Activated CD4-positive, alpha-beta T cell treated with anti-CD3 and anti-CD28 coated beads, Interleukin-2, amount 10 ng/mL, durations not matched to agents 24 days and 14 days (primary cell): ENCODE results near the gene ENTR1. TPM values are rescaled to one million over a fixed set of nuclear protein-coding genes. Genes with fewer than 3 reads are reported as not detected.

Source experiments
- DNase-seq: peaks from one replicate; pipeline ENCODE4 v3.0.0; 2022
- H3K27ac Mint-ChIP-seq: one replicate; pipeline ENCODE4 v1.8.0; 2022; ENCODE audit warnings: mild to moderate bottlenecking, mixed read lengths
- H3K27me3 Mint-ChIP-seq: one replicate; pipeline ENCODE4 v1.8.0; 2022; ENCODE audit warnings: mixed read lengths
- H3K36me3 Mint-ChIP-seq: one replicate; pipeline ENCODE4 v1.8.0; 2022; ENCODE audit warnings: low read depth, mild to moderate bottlenecking, mixed read lengths
- H3K4me1 Mint-ChIP-seq: one replicate; pipeline ENCODE4 v1.8.0; 2021; ENCODE audit warnings: mixed read lengths
- H3K4me3 Mint-ChIP-seq: one replicate; pipeline ENCODE4 v1.8.0; 2022; ENCODE audit warnings: mild to moderate bottlenecking, moderate library complexity, mixed read lengths
- H3K9me3 Mint-ChIP-seq: one replicate; pipeline ENCODE4 v1.8.0; 2021; ENCODE audit warnings: mixed read lengths
- intact Hi-C: fragments of 100-400 bp; cut with micrococcal nuclease; formaldehyde crosslinking; loops from one replicate; pipeline ENCODE4 v1.15.1; 2023
- total RNA-seq: library from RNA; stranded (reverse); gene quantifications from 2 replicates; pipeline ENCODE4 v1.2.3, GENCODE V29; 2022

Gene ENTR1
- total RNA-seq, 1 donor from 2014 or later: 60.0 TPM

GRCh38 chr9:136443687-136444086 is 33.3 kb upstream of the ENTR1 start:
- Mint-ChIP-seq H3K4me3 (no peak overlapping the region), H3K36me3 (peaks cover 50% of the 10 kb centered on the region)

GRCh38 chr9:136443087-136443486 is 32.7 kb upstream of the ENTR1 start:
- Mint-ChIP-seq H3K4me3 (no peak overlapping the region), H3K9me3 (no peaks in the 10 kb centered on the region), H3K27me3 (no peaks in the 10 kb centered on the region), H3K4me1 (peaks cover 5% of the 10 kb centered on the region), H3K27ac (no peak overlapping the region), H3K36me3 (peaks cover 45% of the 10 kb centered on the region)
- no peak for DNase-seq
- intact Hi-C loops: no loop called here

More at GRCh38 chr9:136443687-136444086, 33.3 kb upstream of the ENTR1 start:
- H3K27ac Mint-ChIP-seq: no peak overlapping the region
- DNase-seq: no peak
- no peaks in the 10 kb centered on the region for H3K27me3 Mint-ChIP-seq
- intact Hi-C loops: no loop called here
- no peaks in the 10 kb centered on the region for H3K9me3 Mint-ChIP-seq
- H3K4me1 Mint-ChIP-seq: peaks cover 2% of the 10 kb centered on the region

- H3K27me3 Mint-ChIP-seq: no peaks in the 10 kb centered on the region
- DNase-seq: no peak
- H3K9me3 Mint-ChIP-seq: no peaks in the 10 kb centered on the region
- H3K27ac Mint-ChIP-seq: no peak overlapping the region
- peaks cover 12% of the 10 kb centered on the region for H3K4me1 Mint-ChIP-seq
- intact Hi-C loops: no loop called here
- H3K4me3 Mint-ChIP-seq: no peak overlapping the region
- peaks cover 37% of the 10 kb centered on the region for H3K36me3 Mint-ChIP-seq
These were observed 31.9 kb upstream of the ENTR1 start for GRCh38 chr9:136442265-136442664.

GRCh38 chr9:136441681-136442245 is 31.3 kb upstream of the ENTR1 start:
- H3K27me3 Mint-ChIP-seq: no peaks in the 10 kb centered on the region
- peaks cover 17% of the 10 kb centered on the region for H3K4me1 Mint-ChIP-seq
- no peak for DNase-seq
- peaks cover 37% of the 10 kb centered on the region for H3K36me3 Mint-ChIP-seq
- H3K27ac Mint-ChIP-seq: no peak overlapping the region
- no peaks in the 10 kb centered on the region for H3K9me3 Mint-ChIP-seq
- H3K4me3 Mint-ChIP-seq: no peak overlapping the region
- intact Hi-C loops: no loop called here

GRCh38 chr9:136441191-136441680 is 30.8 kb upstream of the ENTR1 start:
- H3K36me3 Mint-ChIP-seq: peaks cover 33% of the 10 kb centered on the region
- no peaks in the 10 kb centered on the region for H3K27me3 Mint-ChIP-seq
- no peak overlapping the region for H3K27ac Mint-ChIP-seq
- peaks cover 21% of the 10 kb centered on the region for H3K4me1 Mint-ChIP-seq
- no peak for DNase-seq
- no peaks in the 10 kb centered on the region for H3K9me3 Mint-ChIP-seq
- intact Hi-C loops: no loop called here
- no peak overlapping the region for H3K4me3 Mint-ChIP-seq

GRCh38 chr9:136439481-136440408 is 29.3 kb upstream of the ENTR1 start, which contains the start of gene INPP5E:
TSS of gene INPP5E (minus strand) at chr9:136439845. CDS start at chr9:136439419, 426 bp downstream.
- DNase-seq: peak; percentile 98
- Mint-ChIP-seq H3K27me3 (no peaks in the 10 kb centered on the region), H3K4me1 (peaks cover 24% of the 10 kb centered on the region), H3K9me3 (no peaks in the 10 kb centered on the region), H3K27ac (no peak within 1 kb of the TSS), H3K36me3 (peaks cover 37% of the 10 kb centered on the region), H3K4me3 (peak within 1 kb of the TSS; percentile 85)
- intact Hi-C loops: loop anchor here (2.0 kb wide), 1 partner anchor 29 kb away; the partner anchor contains the start of genes ENTR1 and PMPCA

GRCh38 chr9:136438548-136439480 is 28.4 kb upstream of the ENTR1 start:
- no peaks in the 10 kb centered on the region for H3K9me3 Mint-ChIP-seq
- peak overlapping the region; percentile 35 for H3K27ac Mint-ChIP-seq
- intact Hi-C loops: loop anchor here (2.0 kb wide), 1 partner anchor 28 kb away; the partner anchor contains the start of genes ENTR1 and PMPCA
- peaks cover 24% of the 10 kb centered on the region for H3K4me1 Mint-ChIP-seq
- peak overlapping the region; percentile 85 for H3K4me3 Mint-ChIP-seq
- no peaks in the 10 kb centered on the region for H3K27me3 Mint-ChIP-seq
- peaks cover 32% of the 10 kb centered on the region for H3K36me3 Mint-ChIP-seq
- DNase-seq: peak; percentile 88

- Mint-ChIP-seq H3K4me3 (peak overlapping the region; percentile 85), H3K27me3 (no peaks in the 10 kb centered on the region), H3K4me1 (peaks cover 24% of the 10 kb centered on the region), H3K36me3 (peaks cover 27% of the 10 kb centered on the region), H3K9me3 (no peaks in the 10 kb centered on the region), H3K27ac (peak overlapping the region; percentile 35)
- no peak for DNase-seq
- intact Hi-C loops: loop anchor here (2.0 kb wide), 1 partner anchor 27 kb away; the partner anchor contains the start of genes ENTR1 and PMPCA
These were observed 27.6 kb upstream of the ENTR1 start for GRCh38 chr9:136437839-136438547.

GRCh38 chr9:136437430-136437829 is 27.0 kb upstream of the ENTR1 start:
- Mint-ChIP-seq H3K4me1 (peaks cover 24% of the 10 kb centered on the region), H3K27ac (peak overlapping the region; percentile 29), H3K9me3 (no peaks in the 10 kb centered on the region), H3K27me3 (no peaks in the 10 kb centered on the region), H3K36me3 (peaks cover 22% of the 10 kb centered on the region), H3K4me3 (peak overlapping the region; percentile 85)
- intact Hi-C loops: no loop called here
- no peak for DNase-seq

- H3K4me1 Mint-ChIP-seq: peaks cover 24% of the 10 kb centered on the region
- DNase-seq: no peak
- H3K36me3 Mint-ChIP-seq: peaks cover 14% of the 10 kb centered on the region
- intact Hi-C loops: no loop called here
- H3K4me3 Mint-ChIP-seq: peak overlapping the region; percentile 85
- no peak overlapping the region for H3K27ac Mint-ChIP-seq
- H3K27me3 Mint-ChIP-seq: no peaks in the 10 kb centered on the region
- no peaks in the 10 kb centered on the region for H3K9me3 Mint-ChIP-seq
These were observed 25.7 kb upstream of the ENTR1 start for GRCh38 chr9:136436055-136436634.

GRCh38 chr9:136434580-136435169 is 24.3 kb upstream of the ENTR1 start:
- Mint-ChIP-seq H3K27me3 (no peaks in the 10 kb centered on the region), H3K36me3 (peaks cover 11% of the 10 kb centered on the region), H3K4me3 (no peak overlapping the region), H3K4me1 (peaks cover 21% of the 10 kb centered on the region), H3K9me3 (no peaks in the 10 kb centered on the region), H3K27ac (no peak overlapping the region)
- DNase-seq: no peak
- intact Hi-C loops: no loop called here

- no peak for DNase-seq
- Mint-ChIP-seq H3K27me3 (no peaks in the 10 kb centered on the region), H3K9me3 (no peaks in the 10 kb centered on the region), H3K36me3 (peaks cover 11% of the 10 kb centered on the region), H3K27ac (no peak overlapping the region), H3K4me1 (peaks cover 21% of the 10 kb centered on the region), H3K4me3 (no peak overlapping the region)
- intact Hi-C loops: no loop called here
These were observed 23.6 kb upstream of the ENTR1 start for GRCh38 chr9:136433849-136434579.
